Upper lobe of left lung (tissue), 6 donors: Measurements from ENCODE around the gene CDC14A. TPM values are rescaled to one million over a fixed set of nuclear protein-coding genes. Genes with fewer than 3 reads are reported as not detected.

Source experiments
- ATAC-seq, 2 donors: fragments of 200-7000 bp; cut with Tn5 transposase; one replicate each; pipeline ENCODE4 v1.9.1; 2022; ENCODE audit warnings: mild to moderate bottlenecking in 2 of 2, moderate library complexity in 2 of 2; ENCODE audit not compliant: low FRiP score in 2 of 2
- DNase-seq, 2 donors: peaks; one replicate each; pipeline ENCODE4 v3.0.0-alpha.2; 2019 to 2020
- H3K27ac ChIP-seq, 4 donors: fragments of 200-600 bp; sonication (generic); one replicate each; pipeline ENCODE4 v1.5.1; 2016 to 2019
- H3K27me3 ChIP-seq, 4 donors: fragments of 200-600 bp; sonication (generic); one replicate each; pipeline ENCODE4 v1.5.1; 2017 to 2019
- H3K36me3 ChIP-seq, 4 donors: fragments of 200-600 bp; sonication (generic); one replicate each; pipeline ENCODE4 v1.5.1; 2016 to 2019
- H3K4me1 ChIP-seq, 4 donors: fragments of 200-600 bp; sonication (generic); one replicate each; pipeline ENCODE4 v1.5.1; 2018 to 2019
- H3K4me3 ChIP-seq, 4 donors: fragments of 200-600 bp; sonication (generic); one replicate each; pipeline ENCODE4 v1.5.1; 2017 to 2019; ENCODE audit warnings: mild to moderate bottlenecking in 2 of 4, moderate library complexity in 1 of 4
- H3K9me3 ChIP-seq, 4 donors: fragments of 200-600 bp; sonication (generic); one replicate each; pipeline ENCODE4 v1.5.1; 2018 to 2019
- EP300 ChIP-seq, 4 donors: sonication (generic); formaldehyde crosslinking; IDR thresholded peaks; one replicate each; pipeline ENCODE4 v1.5.1; 2017; ENCODE audit warnings: antibody characterized with exemption in 4 of 4, control low read depth in 2 of 4
- POLR2A ChIP-seq, 4 donors: fragments of 450-650 bp; IDR thresholded peaks; one replicate each; pipeline ENCODE4 v1.5.1; 2016 to 2017; ENCODE audit warnings: antibody characterized with exemption in 4 of 4, mild to moderate bottlenecking in 2 of 4
- POLR2AphosphoS5 ChIP-seq, 2 donors: sonication (generic); formaldehyde crosslinking; IDR thresholded peaks; one replicate each; pipeline ENCODE4 v1.5.1; 2017; ENCODE audit warnings: antibody characterized with exemption in 2 of 2
- WGBS, 2 donors: methylation state at CpG; one replicate each; pipeline ENCODE4 v1.1.5; 2017 to 2018; 5-methylcytosine and 5-hydroxymethylcytosine counted together
- total RNA-seq, 6 donors: library from RNA; depleted of rRNA in 4 of 6; stranded (reverse); fragments of >200 nt in 4 of 6; gene quantifications; one replicate each; pipeline versions ENCODE4 v1.1.0 to v1.2.1, GENCODE V29; 2016 to 2021
- TF ChIP-seq, protein P1 (sequence below), 6 experiments: fragments of 450-650 bp in 4 of 6; fragments of 200-600 bp in 2 of 6; sonication (generic) in 2 of 6; IDR thresholded peaks; one replicate each; pipeline ENCODE4 v1.5.1; 2016 to 2019; ENCODE audit warnings: antibody characterized with exemption in 6 of 6
- donor health status: DM: no; HTN: no; CAD: no; lungs with moderate emphysema.
- donor health status: DM: no; HTN: yes; CAD: no; lungs with severe emphysema.

Gene CDC14A
- total RNA-seq, 6 donors from 2014 or later = 9.6 to 56.6 (median 22.1) TPM

- TF ChIP-seq POLR2A (IDR thresholded peaks at IDR 0.05) (no peak), EP300 (IDR thresholded peaks at IDR 0.05) (no peak), POLR2AphosphoS5 (IDR thresholded peaks at IDR 0.05) (no peak)
- TF ChIP-seq, protein P1, sequence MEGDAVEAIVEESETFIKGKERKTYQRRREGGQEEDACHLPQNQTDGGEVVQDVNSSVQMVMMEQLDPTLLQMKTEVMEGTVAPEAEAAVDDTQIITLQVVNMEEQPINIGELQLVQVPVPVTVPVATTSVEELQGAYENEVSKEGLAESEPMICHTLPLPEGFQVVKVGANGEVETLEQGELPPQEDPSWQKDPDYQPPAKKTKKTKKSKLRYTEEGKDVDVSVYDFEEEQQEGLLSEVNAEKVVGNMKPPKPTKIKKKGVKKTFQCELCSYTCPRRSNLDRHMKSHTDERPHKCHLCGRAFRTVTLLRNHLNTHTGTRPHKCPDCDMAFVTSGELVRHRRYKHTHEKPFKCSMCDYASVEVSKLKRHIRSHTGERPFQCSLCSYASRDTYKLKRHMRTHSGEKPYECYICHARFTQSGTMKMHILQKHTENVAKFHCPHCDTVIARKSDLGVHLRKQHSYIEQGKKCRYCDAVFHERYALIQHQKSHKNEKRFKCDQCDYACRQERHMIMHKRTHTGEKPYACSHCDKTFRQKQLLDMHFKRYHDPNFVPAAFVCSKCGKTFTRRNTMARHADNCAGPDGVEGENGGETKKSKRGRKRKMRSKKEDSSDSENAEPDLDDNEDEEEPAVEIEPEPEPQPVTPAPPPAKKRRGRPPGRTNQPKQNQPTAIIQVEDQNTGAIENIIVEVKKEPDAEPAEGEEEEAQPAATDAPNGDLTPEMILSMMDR (IDR thresholded peaks at IDR 0.05) = no peak
- Histone ChIP-seq H3K4me3 (no peak overlapping the region), H3K27me3 (no peaks in the 10 kb centered on the region), H3K4me1 (no peaks in the 10 kb centered on the region), H3K27ac (no peak overlapping the region), H3K36me3 (no peaks in the 10 kb centered on the region), H3K9me3 (no peaks in the 10 kb centered on the region)
- ATAC-seq = no peak
- WGBS, 2 donors = 0% methylated on average over 1 of the region's 1 CpG
- DNase-seq = no peak
Measured at GRCh38 chr1:100567062-100567461, 214.8 kb downstream of the CDC14A start.

Other genes with a start within 250 kb of the CDC14A start
- gene SASS6, start 219.6 kb upstream of the CDC14A start, total RNA-seq = 1 to 10 TPM; 1.5 to 4.9 (median 2.3) TPM
- gene TRMT13, start 219.3 kb upstream of the CDC14A start, total RNA-seq = 10 to 100 TPM in 5 of 6 donors, 1 to 10 TPM in 1; 7.1 to 22.2 (median 11.6) TPM
- gene LRRC39, start 174.2 kb upstream of the CDC14A start, total RNA-seq = 1 to 10 TPM in 3 of 6 donors, under 1 TPM in 2, not detected in 1; 0.86 to 7.2 (median 2.8) TPM
- gene DBT, start 102.7 kb upstream of the CDC14A start, total RNA-seq = 10 to 100 TPM in 3 of 6 donors, 1 to 10 TPM in 3; 4.4 to 17.1 (median 9.8) TPM
- 10 to 100 TPM; 12.1 to 36.4 (median 30.3) TPM for gene RTCA, start 86.3 kb upstream of the CDC14A start, total RNA-seq
- under 1 TPM in 1 of 6 donors, not detected in 5; 0.30 TPM for gene GPR88, start 185.6 kb downstream of the CDC14A start, total RNA-seq